ENCODE results near the gene GTF3C1.
"Not testable (repeated sequence)": the region's sequence is repeated elsewhere in the genome, so short reads cannot be mapped to it uniquely, and the experiment has no call there.

The GTF3C1 gene

GRCh38 chr16:27549746-27550581 is at the start of gene GTF3C1, which contains the start of gene KATNIP:
Gene GTF3C1, minus strand, starts transcription at chr16:27549913. Its CDS starts 23 bp downstream, at chr16:27549890.
Gene KATNIP, plus strand, starts transcription at chr16:27550144. Its CDS starts 27 bp downstream, at chr16:27550171.
- peak; percentile 100 for DNase-seq (ENCODE audit: low read depth in 2 of 3, low spot score in 2 of 3)

GRCh38 chr16:27598931-27599565 is 49.3 kb upstream of the GTF3C1 start:
- DNase-seq (ENCODE audit: low read depth in 2 of 3, low spot score in 2 of 3) = no peak

GRCh38 chr16:27598220-27598619 is 48.5 kb upstream of the GTF3C1 start:
- no peak for DNase-seq (ENCODE audit: low read depth in 2 of 3, low spot score in 2 of 3)

- DNase-seq (ENCODE audit: low read depth in 2 of 3, low spot score in 2 of 3) = no peak
Measured at GRCh38 chr16:27597361-27597760, 47.6 kb upstream of the GTF3C1 start.

GRCh38 chr16:27596411-27596810 is 46.7 kb upstream of the GTF3C1 start:
- DNase-seq (ENCODE audit: low read depth in 2 of 3, low spot score in 2 of 3) = no peak

- DNase-seq (ENCODE audit: low read depth in 2 of 3, low spot score in 2 of 3) = no peak
Measured at GRCh38 chr16:27595993-27596392, 46.3 kb upstream of the GTF3C1 start.

GRCh38 chr16:27595475-27595874 is 45.8 kb upstream of the GTF3C1 start:
- DNase-seq (ENCODE audit: low read depth in 2 of 3, low spot score in 2 of 3) = no peak

GRCh38 chr16:27591837-27592236 is 42.1 kb upstream of the GTF3C1 start:
- no peak for DNase-seq (ENCODE audit: low read depth in 2 of 3, low spot score in 2 of 3)

- no peak for DNase-seq (ENCODE audit: low read depth in 2 of 3, low spot score in 2 of 3)
Measured at GRCh38 chr16:27588057-27588456, 38.3 kb upstream of the GTF3C1 start.

GRCh38 chr16:27586711-27587110 is 37.0 kb upstream of the GTF3C1 start:
- DNase-seq (ENCODE audit: low read depth in 2 of 3, low spot score in 2 of 3) = no peak

- DNase-seq (ENCODE audit: low read depth in 2 of 3, low spot score in 2 of 3) = no peak
Measured at GRCh38 chr16:27585200-27585599, 35.5 kb upstream of the GTF3C1 start.

GRCh38 chr16:27583634-27584033 is 33.9 kb upstream of the GTF3C1 start:
- no peak for DNase-seq (ENCODE audit: low read depth in 2 of 3, low spot score in 2 of 3)

GRCh38 chr16:27582883-27583282 is 33.2 kb upstream of the GTF3C1 start:
- DNase-seq (ENCODE audit: low read depth in 2 of 3, low spot score in 2 of 3) = no peak

GRCh38 chr16:27579087-27579980 is 29.6 kb upstream of the GTF3C1 start:
- no peak for DNase-seq (ENCODE audit: low read depth in 2 of 3, low spot score in 2 of 3)

- no peak for DNase-seq (ENCODE audit: low read depth in 2 of 3, low spot score in 2 of 3)
Measured at GRCh38 chr16:27576729-27577128, 27.0 kb upstream of the GTF3C1 start.

- no peak for DNase-seq (ENCODE audit: low read depth in 2 of 3, low spot score in 2 of 3)
Measured at GRCh38 chr16:27572711-27573110, 23.0 kb upstream of the GTF3C1 start.

GRCh38 chr16:27571433-27572326 is 22.0 kb upstream of the GTF3C1 start:
- DNase-seq (ENCODE audit: low read depth in 2 of 3, low spot score in 2 of 3) = no peak

GRCh38 chr16:27570986-27571385 is 21.3 kb upstream of the GTF3C1 start:
- DNase-seq (ENCODE audit: low read depth in 2 of 3, low spot score in 2 of 3) = not testable (repeated sequence)

- DNase-seq (ENCODE audit: low read depth in 2 of 3, low spot score in 2 of 3) = no peak
Measured at GRCh38 chr16:27568077-27568476, 18.4 kb upstream of the GTF3C1 start.

GRCh38 chr16:27566417-27566816 is 16.7 kb upstream of the GTF3C1 start:
- no peak for DNase-seq (ENCODE audit: low read depth in 2 of 3, low spot score in 2 of 3)
